ENCODE measurements around the gene DEAF1. TPM values are rescaled to one million over a fixed set of nuclear protein-coding genes. Genes with fewer than 3 reads are reported as not detected.
"Not testable (repeated sequence)": the region's sequence is repeated elsewhere in the genome, so short reads cannot be mapped to it uniquely, and the experiment has no call there.

Gene DEAF1
- total RNA-seq, 1 experiment from 2014 or later: 33.9 TPM

DNA sequence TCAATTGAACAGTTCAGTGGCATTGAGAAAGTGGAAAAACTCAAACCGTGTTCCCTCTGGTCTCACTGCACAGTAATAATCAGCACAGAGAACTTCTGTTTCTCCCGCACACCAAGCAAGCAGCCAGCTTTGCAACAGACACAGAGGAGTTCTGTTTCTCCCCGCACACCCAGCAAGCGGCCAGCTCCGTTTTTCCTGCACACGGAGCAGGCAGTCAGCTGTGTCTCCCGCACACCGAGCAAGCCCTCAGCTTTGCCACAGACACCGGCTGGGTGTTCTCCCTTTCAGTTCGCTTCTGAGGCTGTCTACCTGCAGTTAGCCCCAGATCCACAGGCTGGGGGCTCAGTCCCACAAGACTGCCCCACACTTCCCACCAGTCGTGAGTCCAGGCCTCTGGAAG lies 42.3 kb upstream of the DEAF1 start:
- H3K27me3 ChIP-seq (ENCODE audit: insufficient read depth, low read length): no peaks in the 10 kb centered on the region
- ChIA-PET RAD21 (ENCODE audit: low non-redundant PET in 1 of 2, low total read pairs in 2 of 2, uncharacterized antibody in 2 of 2, unreplicated experiment in 2 of 2) (no interaction called here), CTCF (interaction anchor here (1.4 kb wide), 1 partner anchor 9 kb away, joined by 4 read pairs; no protein-coding TSS in a partner anchor), POLR2A (no interaction called here)
- no peaks in the 10 kb centered on the region for H3K36me3 ChIP-seq (ENCODE audit: control insufficient read depth in 1 of 2, insufficient read depth in 2 of 2, low read length in 2 of 2)
- no peak overlapping the region for H2AFZ ChIP-seq (ENCODE audit: low read depth, low read length, poor library complexity, severe bottlenecking)
- BruUV-seq (replicated peaks): no TSS peak
- no peak overlapping the region for H3K4me3 ChIP-seq (replicated peaks in 1 of 2; ENCODE audit: low read depth in 1 of 2, low read length in 2 of 2)
- DNase-seq (ENCODE audit: low read depth, low spot score): no peak
- intact Hi-C loops (cut with micrococcal nuclease): no loop called here
- H3K9ac ChIP-seq (ENCODE audit: low read length): no peak overlapping the region
- H3K27ac ChIP-seq (ENCODE audit: low read depth, low read length): no peak overlapping the region
- no peaks in the 10 kb centered on the region for H4K20me1 ChIP-seq (ENCODE audit: insufficient read depth)
- no peaks in the 10 kb centered on the region for H3K9me2 ChIP-seq (ENCODE audit: insufficient read depth)
- no peaks in the 10 kb centered on the region for H3K79me2 ChIP-seq (ENCODE audit: insufficient read depth, low read length)
- TF ChIP-seq, protein P1, sequence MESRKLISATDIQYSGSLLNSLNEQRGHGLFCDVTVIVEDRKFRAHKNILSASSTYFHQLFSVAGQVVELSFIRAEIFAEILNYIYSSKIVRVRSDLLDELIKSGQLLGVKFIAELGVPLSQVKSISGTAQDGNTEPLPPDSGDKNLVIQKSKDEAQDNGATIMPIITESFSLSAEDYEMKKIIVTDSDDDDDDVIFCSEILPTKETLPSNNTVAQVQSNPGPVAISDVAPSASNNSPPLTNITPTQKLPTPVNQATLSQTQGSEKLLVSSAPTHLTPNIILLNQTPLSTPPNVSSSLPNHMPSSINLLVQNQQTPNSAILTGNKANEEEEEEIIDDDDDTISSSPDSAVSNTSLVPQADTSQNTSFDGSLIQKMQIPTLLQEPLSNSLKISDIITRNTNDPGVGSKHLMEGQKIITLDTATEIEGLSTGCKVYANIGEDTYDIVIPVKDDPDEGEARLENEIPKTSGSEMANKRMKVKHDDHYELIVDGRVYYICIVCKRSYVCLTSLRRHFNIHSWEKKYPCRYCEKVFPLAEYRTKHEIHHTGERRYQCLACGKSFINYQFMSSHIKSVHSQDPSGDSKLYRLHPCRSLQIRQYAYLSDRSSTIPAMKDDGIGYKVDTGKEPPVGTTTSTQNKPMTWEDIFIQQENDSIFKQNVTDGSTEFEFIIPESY (IDR thresholded peaks at IDR 0.05; ENCODE audit: extremely low read depth, insufficient replicate concordance, low read length): no peak
- TF ChIP-seq CBX3 (IDR thresholded peaks at IDR 0.05; ENCODE audit: low read depth) (no peak), YY1 (IDR thresholded peaks at IDR 0.05; ENCODE audit: extremely low read depth, insufficient replicate concordance, low read depth, low read length) (no peak), POLR2A (IDR thresholded peaks at IDR 0.05; ENCODE audit: borderline replicate concordance, extremely low read depth, insufficient read depth, insufficient read length) (no peak), JUND (IDR thresholded peaks at IDR 0.05) (no peak), ELF1 (IDR thresholded peaks at IDR 0.05; ENCODE audit: borderline replicate concordance, low read depth) (no peak), CEBPB (IDR thresholded peaks at IDR 0.05; ENCODE audit: low read depth) (no peak), TCF7L2 (IDR thresholded peaks at IDR 0.05; ENCODE audit: borderline replicate concordance, extremely low read depth, insufficient read depth, insufficient read length) (no peak), EZH2phosphoT487 (IDR thresholded peaks at IDR 0.05; ENCODE audit: borderline replicate concordance) (no peak)
- TF ChIP-seq, protein P2, sequence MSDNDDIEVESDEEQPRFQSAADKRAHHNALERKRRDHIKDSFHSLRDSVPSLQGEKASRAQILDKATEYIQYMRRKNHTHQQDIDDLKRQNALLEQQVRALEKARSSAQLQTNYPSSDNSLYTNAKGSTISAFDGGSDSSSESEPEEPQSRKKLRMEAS (IDR thresholded peaks at IDR 0.05): no peak
- TF ChIP-seq, protein P3, sequence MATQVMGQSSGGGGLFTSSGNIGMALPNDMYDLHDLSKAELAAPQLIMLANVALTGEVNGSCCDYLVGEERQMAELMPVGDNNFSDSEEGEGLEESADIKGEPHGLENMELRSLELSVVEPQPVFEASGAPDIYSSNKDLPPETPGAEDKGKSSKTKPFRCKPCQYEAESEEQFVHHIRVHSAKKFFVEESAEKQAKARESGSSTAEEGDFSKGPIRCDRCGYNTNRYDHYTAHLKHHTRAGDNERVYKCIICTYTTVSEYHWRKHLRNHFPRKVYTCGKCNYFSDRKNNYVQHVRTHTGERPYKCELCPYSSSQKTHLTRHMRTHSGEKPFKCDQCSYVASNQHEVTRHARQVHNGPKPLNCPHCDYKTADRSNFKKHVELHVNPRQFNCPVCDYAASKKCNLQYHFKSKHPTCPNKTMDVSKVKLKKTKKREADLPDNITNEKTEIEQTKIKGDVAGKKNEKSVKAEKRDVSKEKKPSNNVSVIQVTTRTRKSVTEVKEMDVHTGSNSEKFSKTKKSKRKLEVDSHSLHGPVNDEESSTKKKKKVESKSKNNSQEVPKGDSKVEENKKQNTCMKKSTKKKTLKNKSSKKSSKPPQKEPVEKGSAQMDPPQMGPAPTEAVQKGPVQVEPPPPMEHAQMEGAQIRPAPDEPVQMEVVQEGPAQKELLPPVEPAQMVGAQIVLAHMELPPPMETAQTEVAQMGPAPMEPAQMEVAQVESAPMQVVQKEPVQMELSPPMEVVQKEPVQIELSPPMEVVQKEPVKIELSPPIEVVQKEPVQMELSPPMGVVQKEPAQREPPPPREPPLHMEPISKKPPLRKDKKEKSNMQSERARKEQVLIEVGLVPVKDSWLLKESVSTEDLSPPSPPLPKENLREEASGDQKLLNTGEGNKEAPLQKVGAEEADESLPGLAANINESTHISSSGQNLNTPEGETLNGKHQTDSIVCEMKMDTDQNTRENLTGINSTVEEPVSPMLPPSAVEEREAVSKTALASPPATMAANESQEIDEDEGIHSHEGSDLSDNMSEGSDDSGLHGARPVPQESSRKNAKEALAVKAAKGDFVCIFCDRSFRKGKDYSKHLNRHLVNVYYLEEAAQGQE (IDR thresholded peaks at IDR 0.05; ENCODE audit: low read depth): no peak
- no peak overlapping the region for H3K4me2 ChIP-seq (ENCODE audit: low read length)
- peaks cover 2 to 13% of the 10 kb centered on the region in 2 experiments; a peak in 3 of 4 replicates for H3K4me1 ChIP-seq (ENCODE audit: control insufficient read depth in 1 of 2, insufficient read depth in 2 of 2, low read length in 2 of 2)
- no peaks in the 10 kb centered on the region for H3K9me3 ChIP-seq (ENCODE audit: control insufficient read depth in 1 of 2, insufficient read depth in 1 of 2, low read depth in 1 of 2, low read length in 2 of 2)
- ATAC-seq: no peak

DNA sequence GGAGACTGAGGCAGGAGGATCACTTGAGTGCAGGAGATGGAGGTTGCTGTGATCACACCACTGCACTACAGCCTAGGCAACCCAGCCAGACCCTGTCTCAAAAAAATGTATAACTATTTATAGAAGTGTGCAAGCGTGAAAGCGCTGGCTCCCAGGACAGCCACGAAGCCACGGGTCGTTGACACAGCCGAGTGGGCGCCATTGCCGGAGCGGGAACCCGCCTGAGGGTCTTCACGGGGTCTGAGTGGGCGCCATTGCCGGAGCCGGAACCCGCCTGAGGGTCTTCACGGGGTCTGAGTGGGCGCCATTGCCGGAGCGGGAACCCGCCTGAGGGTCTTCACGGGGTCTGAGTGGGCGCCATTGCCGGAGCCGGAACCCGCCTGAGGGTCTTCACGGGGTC lies 39.5 kb upstream of the DEAF1 start:
- RAD21 ChIA-PET (ENCODE audit: low non-redundant PET in 1 of 2, low total read pairs in 2 of 2, uncharacterized antibody in 2 of 2, unreplicated experiment in 2 of 2); H3K9ac ChIP-seq (ENCODE audit: low read length); H3K9me2 ChIP-seq (ENCODE audit: insufficient read depth); H3K79me2 ChIP-seq (ENCODE audit: insufficient read depth, low read length); H2AFZ ChIP-seq (ENCODE audit: low read depth, low read length, poor library complexity, severe bottlenecking); H3K36me3 ChIP-seq (ENCODE audit: control insufficient read depth in 1 of 2, insufficient read depth in 2 of 2, low read length in 2 of 2); H3K9me3 ChIP-seq (ENCODE audit: control insufficient read depth in 1 of 2, insufficient read depth in 1 of 2, low read depth in 1 of 2, low read length in 2 of 2); H3K27ac ChIP-seq (ENCODE audit: low read depth, low read length); DNase-seq (ENCODE audit: low read depth, low spot score); CTCF ChIA-PET; H3K4me1 ChIP-seq (ENCODE audit: control insufficient read depth in 1 of 2, insufficient read depth in 2 of 2, low read length in 2 of 2); ATAC-seq; H3K27me3 ChIP-seq (ENCODE audit: insufficient read depth, low read length); BruUV-seq (replicated peaks); H3K4me2 ChIP-seq (ENCODE audit: low read length); intact Hi-C loops (cut with micrococcal nuclease); H3K4me3 ChIP-seq (replicated peaks in 1 of 2; ENCODE audit: low read depth in 1 of 2, low read length in 2 of 2); H4K20me1 ChIP-seq (ENCODE audit: insufficient read depth): not testable (repeated sequence)
- POLR2A ChIA-PET: interaction anchor here (1.4 kb wide), 1 partner anchor 38 kb away, joined by 3 read pairs; the partner anchor contains the start of gene TMEM80

Measured in HCT116 (cell line).